ENCODE results near the gene PNMA5. TPM values are rescaled to one million over a fixed set of nuclear protein-coding genes. Genes with fewer than 3 reads are reported as not detected.

Gene PNMA5
- total RNA-seq (2022; extraction: Qiagen RNA extraction) = not detected in 5 replicates

DNA sequence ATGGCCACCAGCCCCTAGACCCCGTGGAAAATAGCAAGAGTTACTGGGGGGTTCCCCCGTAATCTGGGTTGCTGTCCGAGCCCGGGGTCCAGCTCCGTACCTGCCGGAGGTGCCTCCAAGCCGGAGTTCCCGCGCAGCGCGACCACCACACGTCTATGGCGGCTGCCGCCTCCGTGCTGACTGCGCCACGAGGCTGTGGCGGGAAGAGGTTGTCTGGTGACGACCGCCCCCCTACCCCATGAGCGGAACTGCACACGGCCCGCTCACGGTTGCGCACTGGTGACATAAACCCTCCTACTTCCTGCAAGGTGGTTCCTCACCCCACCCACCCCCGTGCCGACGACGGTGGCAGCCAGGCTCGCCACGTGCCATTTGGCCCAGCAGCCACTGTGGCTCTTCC is at the start of gene PNMA5:
Gene PNMA5 (minus strand): TSS at position 184 of the 400 bp plus-strand sequence. CDS start 2,518 bp downstream, outside the sequence.

Other genes starting within 250 kb of the PNMA5 start
- 0.08 to 0.13 TPM (median 0.11 TPM) in 4 of 5 replicates, not detected in the other for gene MAGEA2, start 240.3 kb downstream of the PNMA5 start, total RNA-seq (2022; extraction: Qiagen RNA extraction)
- not detected in 5 replicates for gene CSAG3, start 234.9 kb downstream of the PNMA5 start, total RNA-seq (2022; extraction: Qiagen RNA extraction)
- 10.5 to 13.7 TPM (median 12.9 TPM) in 5 replicates for gene MAGEA6, start 224.4 kb downstream of the PNMA5 start, total RNA-seq (2022; extraction: Qiagen RNA extraction)
- 71.8 to 88.7 TPM (median 72.6 TPM) in 5 replicates for gene CETN2, start 163.4 kb downstream of the PNMA5 start, total RNA-seq (2022; extraction: Qiagen RNA extraction)
- gene NSDHL, start 163.1 kb downstream of the PNMA5 start, total RNA-seq (2022; extraction: Qiagen RNA extraction) = 39.7 to 42.5 TPM (median 40.6 TPM) in 5 replicates
- 6.1 to 7.6 TPM (median 6.9 TPM) in 5 replicates for gene ZNF185, start 96.0 kb downstream of the PNMA5 start, total RNA-seq (2022; extraction: Qiagen RNA extraction)
- gene PNMA3, start 62.4 kb upstream of the PNMA5 start, total RNA-seq (2022; extraction: Qiagen RNA extraction) = 0.15 to 0.23 TPM (median 0.19 TPM) in 5 replicates
- 3.6 to 5.8 TPM (median 5.1 TPM) in 5 replicates for gene PNMA6A, start 78.3 kb upstream of the PNMA5 start, total RNA-seq (2022; extraction: Qiagen RNA extraction)
- gene MAGEA1, start 185.2 kb upstream of the PNMA5 start, total RNA-seq (2022; extraction: Qiagen RNA extraction) = 0.09 to 0.21 TPM (median 0.14 TPM) in 5 replicates

Measured in A549 treated with CORT108297 at 1 μM for 4 hours (cell line).